ENCODE data around the gene DKKL1. TPM values are rescaled to one million over a fixed set of nuclear protein-coding genes. Genes with fewer than 3 reads are reported as not detected.

DKKL1 gene
- polyA plus RNA-seq, 1 of the 3 experiments (the other 2 are of a cell fraction): 0.36 TPM

- H3K27me3 ChIP-seq (ENCODE audit: insufficient read depth): no peaks in the 10 kb centered on the region
- H3K9ac ChIP-seq: no peak overlapping the region
- CTCF ChIA-PET: no interaction called here
- H3K4me1 ChIP-seq (ENCODE audit: control insufficient read depth in 1 of 2, insufficient read depth in 2 of 2, low read depth in 1 of 2, low read length in 1 of 2): peaks cover 0 to 6% of the 10 kb centered on the region in 2 experiments; a peak in 1 of 4 replicates
- H3K4me2 ChIP-seq: no peak overlapping the region
- WGBS (ENCODE audit: low lambda C conversion rate): 52% methylated on average over 29 of the region's 30 CpGs
- peaks cover 2% of the 10 kb centered on the region; the same call in 1 of the 2 replicates for H4K20me1 ChIP-seq (ENCODE audit: insufficient read depth)
- no peak overlapping the region; a peak in 1 of 4 replicates for H3K4me3 ChIP-seq (ENCODE audit: low read depth in 2 of 2, low read length in 1 of 2)
- POLR2A ChIA-PET: no interaction called here
- no peaks in the 10 kb centered on the region for H3K9me2 ChIP-seq
- H3F3A ChIP-seq (replicated peaks; ENCODE audit: insufficient read depth): peaks cover 2% of the 10 kb centered on the region
- TF ChIP-seq ZBTB33 (IDR thresholded peaks at IDR 0.05; ENCODE audit: borderline replicate concordance, low read depth): no peak
- no peak for TF ChIP-seq YY1 (IDR thresholded peaks at IDR 0.05; ENCODE audit: low read depth)
- no peak for TF ChIP-seq TCF12 (IDR thresholded peaks at IDR 0.05)
- no peak for TF ChIP-seq RXRA (IDR thresholded peaks at IDR 0.05; ENCODE audit: borderline replicate concordance, low read depth)
- TF ChIP-seq, protein P1, sequence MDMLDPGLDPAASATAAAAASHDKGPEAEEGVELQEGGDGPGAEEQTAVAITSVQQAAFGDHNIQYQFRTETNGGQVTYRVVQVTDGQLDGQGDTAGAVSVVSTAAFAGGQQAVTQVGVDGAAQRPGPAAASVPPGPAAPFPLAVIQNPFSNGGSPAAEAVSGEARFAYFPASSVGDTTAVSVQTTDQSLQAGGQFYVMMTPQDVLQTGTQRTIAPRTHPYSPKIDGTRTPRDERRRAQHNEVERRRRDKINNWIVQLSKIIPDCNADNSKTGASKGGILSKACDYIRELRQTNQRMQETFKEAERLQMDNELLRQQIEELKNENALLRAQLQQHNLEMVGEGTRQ (IDR thresholded peaks at IDR 0.05; ENCODE audit: borderline replicate concordance, low read depth, low read length): no peak
- no peak for TF ChIP-seq RAD21 (IDR thresholded peaks at IDR 0.05; ENCODE audit: low read length)
- no peak for TF ChIP-seq NRF1 (IDR thresholded peaks at IDR 0.05; ENCODE audit: low read depth, low read length)
- TF ChIP-seq, protein P2, sequence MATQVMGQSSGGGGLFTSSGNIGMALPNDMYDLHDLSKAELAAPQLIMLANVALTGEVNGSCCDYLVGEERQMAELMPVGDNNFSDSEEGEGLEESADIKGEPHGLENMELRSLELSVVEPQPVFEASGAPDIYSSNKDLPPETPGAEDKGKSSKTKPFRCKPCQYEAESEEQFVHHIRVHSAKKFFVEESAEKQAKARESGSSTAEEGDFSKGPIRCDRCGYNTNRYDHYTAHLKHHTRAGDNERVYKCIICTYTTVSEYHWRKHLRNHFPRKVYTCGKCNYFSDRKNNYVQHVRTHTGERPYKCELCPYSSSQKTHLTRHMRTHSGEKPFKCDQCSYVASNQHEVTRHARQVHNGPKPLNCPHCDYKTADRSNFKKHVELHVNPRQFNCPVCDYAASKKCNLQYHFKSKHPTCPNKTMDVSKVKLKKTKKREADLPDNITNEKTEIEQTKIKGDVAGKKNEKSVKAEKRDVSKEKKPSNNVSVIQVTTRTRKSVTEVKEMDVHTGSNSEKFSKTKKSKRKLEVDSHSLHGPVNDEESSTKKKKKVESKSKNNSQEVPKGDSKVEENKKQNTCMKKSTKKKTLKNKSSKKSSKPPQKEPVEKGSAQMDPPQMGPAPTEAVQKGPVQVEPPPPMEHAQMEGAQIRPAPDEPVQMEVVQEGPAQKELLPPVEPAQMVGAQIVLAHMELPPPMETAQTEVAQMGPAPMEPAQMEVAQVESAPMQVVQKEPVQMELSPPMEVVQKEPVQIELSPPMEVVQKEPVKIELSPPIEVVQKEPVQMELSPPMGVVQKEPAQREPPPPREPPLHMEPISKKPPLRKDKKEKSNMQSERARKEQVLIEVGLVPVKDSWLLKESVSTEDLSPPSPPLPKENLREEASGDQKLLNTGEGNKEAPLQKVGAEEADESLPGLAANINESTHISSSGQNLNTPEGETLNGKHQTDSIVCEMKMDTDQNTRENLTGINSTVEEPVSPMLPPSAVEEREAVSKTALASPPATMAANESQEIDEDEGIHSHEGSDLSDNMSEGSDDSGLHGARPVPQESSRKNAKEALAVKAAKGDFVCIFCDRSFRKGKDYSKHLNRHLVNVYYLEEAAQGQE (IDR thresholded peaks at IDR 0.05; ENCODE audit: low read depth, low read length): no peak
- TF ChIP-seq SIN3A (IDR thresholded peaks at IDR 0.05; ENCODE audit: borderline replicate concordance, low read depth, low read length): no peak
- TF ChIP-seq, protein P3, sequence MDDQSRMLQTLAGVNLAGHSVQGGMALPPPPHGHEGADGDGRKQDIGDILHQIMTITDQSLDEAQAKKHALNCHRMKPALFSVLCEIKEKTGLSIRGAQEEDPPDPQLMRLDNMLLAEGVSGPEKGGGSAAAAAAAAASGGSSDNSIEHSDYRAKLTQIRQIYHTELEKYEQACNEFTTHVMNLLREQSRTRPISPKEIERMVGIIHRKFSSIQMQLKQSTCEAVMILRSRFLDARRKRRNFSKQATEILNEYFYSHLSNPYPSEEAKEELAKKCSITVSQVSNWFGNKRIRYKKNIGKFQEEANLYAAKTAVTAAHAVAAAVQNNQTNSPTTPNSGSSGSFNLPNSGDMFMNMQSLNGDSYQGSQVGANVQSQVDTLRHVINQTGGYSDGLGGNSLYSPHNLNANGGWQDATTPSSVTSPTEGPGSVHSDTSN (IDR thresholded peaks at IDR 0.05): no peak
- no peak for TF ChIP-seq FOXJ3 (CRISPR knock-in tag; IDR thresholded peaks at IDR 0.05)
- no peak for TF ChIP-seq EP300 (IDR thresholded peaks at IDR 0.05; ENCODE audit: borderline replicate concordance in 1 of 2, low read depth in 1 of 2, low read length in 1 of 2)
- TF ChIP-seq RFX5 (IDR thresholded peaks at IDR 0.05; ENCODE audit: low read length): no peak
- TF ChIP-seq IRF3 (IDR thresholded peaks at IDR 0.05; ENCODE audit: low read depth, low read length): no peak
- no peak for TF ChIP-seq TAF1 (IDR thresholded peaks at IDR 0.05; ENCODE audit: borderline replicate concordance, low read depth, low read length)
- no peak for TF ChIP-seq FOXM1 (IDR thresholded peaks at IDR 0.05; ENCODE audit: low read depth)
- TF ChIP-seq NFIC (IDR thresholded peaks at IDR 0.05; ENCODE audit: borderline replicate concordance): no peak
- H3K27ac ChIP-seq (ENCODE audit: low read depth in 2 of 2, low read length in 1 of 2): no peak overlapping the region
- peaks cover 17 to 20% of the 10 kb centered on the region in 2 experiments for H3K36me3 ChIP-seq (replicated peaks in 1 of 2; ENCODE audit: control insufficient read depth in 1 of 2, insufficient read depth in 2 of 2, low read length in 1 of 2)
- no peaks in the 10 kb centered on the region for H3K9me3 ChIP-seq
- no peak overlapping the region for H2AFZ ChIP-seq (ENCODE audit: low read depth)
- H3K79me2 ChIP-seq (ENCODE audit: insufficient read depth): no peaks in the 10 kb centered on the region
- DNase-seq: peak; percentile 68
Measured at GRCh38 chr19:49338691-49339300, 24.9 kb upstream of the DKKL1 start.

All from SK-N-SH (cell line).